Activated CD4-positive, alpha-beta T cell treated with anti-CD3 and anti-CD28 coated beads, Interleukin-2, Interleukin-4, amounts not matched to agents 100 ng/mL and 50 ng/mL, durations not matched to agents 16 hours and 8 hours (primary cell): ENCODE data around the gene PROM2.

Experiments used
- DNase-seq: peaks from one replicate; pipeline ENCODE4 v3.0.0-alpha.2; 2020; ENCODE audit warnings: low spot score

The PROM2 gene

GRCh38 chr2:95307878-95308277 lies 33.6 kb downstream of the PROM2 start:
- DNase-seq: no peak

- no peak for DNase-seq
Measured at GRCh38 chr2:95308426-95308990, 34.3 kb downstream of the PROM2 start.

GRCh38 chr2:95309599-95309998 lies 35.4 kb downstream of the PROM2 start:
- DNase-seq: no peak

GRCh38 chr2:95310216-95310615 lies 36.0 kb downstream of the PROM2 start:
- DNase-seq: no peak

GRCh38 chr2:95310651-95311050 lies 36.4 kb downstream of the PROM2 start:
- no peak for DNase-seq

GRCh38 chr2:95311815-95312542 lies 37.7 kb downstream of the PROM2 start:
- no peak for DNase-seq

GRCh38 chr2:95312543-95313201 lies 38.4 kb downstream of the PROM2 start:
- DNase-seq: no peak

- no peak for DNase-seq
Measured at GRCh38 chr2:95313296-95314131, 39.3 kb downstream of the PROM2 start.

GRCh38 chr2:95314598-95314963 lies 40.3 kb downstream of the PROM2 start:
- DNase-seq: no peak

- no peak for DNase-seq
Measured at GRCh38 chr2:95314964-95315611, 40.8 kb downstream of the PROM2 start.

GRCh38 chr2:95315801-95316411 lies 41.7 kb downstream of the PROM2 start:
- DNase-seq: no peak

GRCh38 chr2:95316466-95317122 lies 42.3 kb downstream of the PROM2 start:
- DNase-seq: no peak

- no peak for DNase-seq
Measured at GRCh38 chr2:95317123-95317500, 42.9 kb downstream of the PROM2 start.

GRCh38 chr2:95317665-95318425 lies 43.6 kb downstream of the PROM2 start:
- DNase-seq: no peak

- no peak for DNase-seq
Measured at GRCh38 chr2:95318431-95319220, 44.4 kb downstream of the PROM2 start.

GRCh38 chr2:95319481-95320343 lies 45.5 kb downstream of the PROM2 start:
- no peak for DNase-seq

- no peak for DNase-seq
Measured at GRCh38 chr2:95320344-95320712, 46.1 kb downstream of the PROM2 start.

GRCh38 chr2:95320986-95321767 lies 46.9 kb downstream of the PROM2 start:
- no peak for DNase-seq
